Pulmonary artery endothelial cell (primary cell): ENCODE results near the gene FAM13A. TPM values are rescaled to one million over a fixed set of nuclear protein-coding genes. Genes with fewer than 3 reads are reported as not detected.

Source experiments
- DNase-seq: peaks from one replicate; pipeline ENCODE4 v3.0.0-alpha.2; 2011; ENCODE audit warnings: low read depth, low spot score
- total RNA-seq: library from RNA; depleted of rRNA; stranded (reverse); fragments of >200 nt; gene quantifications from 2 replicates; pipeline ENCODE4 v1.2.3, GENCODE V29; 2014

FAM13A gene
- total RNA-seq, 1 donor from 2014 or later = 4.0 TPM

GRCh38 chr4:88752076-88752463, 304.9 kb downstream of the FAM13A start:
- DNase-seq = no peak

- DNase-seq = no peak
Observed at GRCh38 chr4:88751258-88752075, 305.5 kb downstream of the FAM13A start.

GRCh38 chr4:88750369-88750768, 306.6 kb downstream of the FAM13A start:
- no peak for DNase-seq

- DNase-seq = no peak
Observed at GRCh38 chr4:88747351-88747750, 309.6 kb downstream of the FAM13A start.

- DNase-seq = no peak
Observed at GRCh38 chr4:88746206-88746605, 310.8 kb downstream of the FAM13A start.

GRCh38 chr4:88745581-88746163, 311.3 kb downstream of the FAM13A start:
- no peak for DNase-seq

GRCh38 chr4:88745175-88745574, 311.8 kb downstream of the FAM13A start:
- no peak for DNase-seq

GRCh38 chr4:88744609-88745008, 312.4 kb downstream of the FAM13A start:
- DNase-seq = no peak

- DNase-seq = no peak
Observed at GRCh38 chr4:88743696-88744095, 313.3 kb downstream of the FAM13A start.

- no peak for DNase-seq
Observed at GRCh38 chr4:88742561-88742960, 314.4 kb downstream of the FAM13A start.

GRCh38 chr4:88738180-88738579, 318.8 kb downstream of the FAM13A start:
- DNase-seq = no peak

GRCh38 chr4:88737307-88737941, 319.6 kb downstream of the FAM13A start:
- no peak for DNase-seq

GRCh38 chr4:88736264-88736663, 320.7 kb downstream of the FAM13A start:
- DNase-seq = no peak

GRCh38 chr4:88735564-88735963, 321.4 kb downstream of the FAM13A start:
- DNase-seq = no peak

- DNase-seq = no peak
Observed at GRCh38 chr4:88734403-88734949, 322.5 kb downstream of the FAM13A start.

GRCh38 chr4:88732714-88733368, 324.1 kb downstream of the FAM13A start:
- DNase-seq = no peak

- no peak for DNase-seq
Observed at GRCh38 chr4:88731381-88731780, 325.6 kb downstream of the FAM13A start.

- DNase-seq = no peak
Observed at GRCh38 chr4:88730811-88731210, 326.2 kb downstream of the FAM13A start.

GRCh38 chr4:88729146-88729760, 327.7 kb downstream of the FAM13A start:
- DNase-seq = peak; percentile 20

- no peak for DNase-seq
Observed at GRCh38 chr4:88728146-88728545, 328.8 kb downstream of the FAM13A start.

- no peak for DNase-seq
Observed at GRCh38 chr4:88725986-88726385, 331.0 kb downstream of the FAM13A start.
